AG10803 (cell line): ENCODE data around the gene NEK2.

Source experiments
- DNase-seq: peaks from one replicate; pipeline ENCODE4 v3.0.0; 2010; ENCODE audit warnings: low read depth
- H3K4me3 ChIP-seq: 2 replicates; pipeline ENCODE4 v1.5.1; 2011; ENCODE audit warnings: mild to moderate bottlenecking, low read length, control low read depth
- TF ChIP-seq, protein P1 (sequence below): conservative IDR thresholded peaks from 2 replicates; pipeline ENCODE4 v1.5.1; 2011; ENCODE audit warnings: mild to moderate bottlenecking, low read length, control low read depth, inconsistent platforms

Gene NEK2

GRCh38 chr1:211654838-211655787 is 20.3 kb downstream of the NEK2 start:
- H3K4me3 ChIP-seq, result peak overlapping the region; percentile 29
- DNase-seq, result peak; percentile 84
- TF ChIP-seq, protein P1, sequence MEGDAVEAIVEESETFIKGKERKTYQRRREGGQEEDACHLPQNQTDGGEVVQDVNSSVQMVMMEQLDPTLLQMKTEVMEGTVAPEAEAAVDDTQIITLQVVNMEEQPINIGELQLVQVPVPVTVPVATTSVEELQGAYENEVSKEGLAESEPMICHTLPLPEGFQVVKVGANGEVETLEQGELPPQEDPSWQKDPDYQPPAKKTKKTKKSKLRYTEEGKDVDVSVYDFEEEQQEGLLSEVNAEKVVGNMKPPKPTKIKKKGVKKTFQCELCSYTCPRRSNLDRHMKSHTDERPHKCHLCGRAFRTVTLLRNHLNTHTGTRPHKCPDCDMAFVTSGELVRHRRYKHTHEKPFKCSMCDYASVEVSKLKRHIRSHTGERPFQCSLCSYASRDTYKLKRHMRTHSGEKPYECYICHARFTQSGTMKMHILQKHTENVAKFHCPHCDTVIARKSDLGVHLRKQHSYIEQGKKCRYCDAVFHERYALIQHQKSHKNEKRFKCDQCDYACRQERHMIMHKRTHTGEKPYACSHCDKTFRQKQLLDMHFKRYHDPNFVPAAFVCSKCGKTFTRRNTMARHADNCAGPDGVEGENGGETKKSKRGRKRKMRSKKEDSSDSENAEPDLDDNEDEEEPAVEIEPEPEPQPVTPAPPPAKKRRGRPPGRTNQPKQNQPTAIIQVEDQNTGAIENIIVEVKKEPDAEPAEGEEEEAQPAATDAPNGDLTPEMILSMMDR, result peak; percentile 97

DNA sequence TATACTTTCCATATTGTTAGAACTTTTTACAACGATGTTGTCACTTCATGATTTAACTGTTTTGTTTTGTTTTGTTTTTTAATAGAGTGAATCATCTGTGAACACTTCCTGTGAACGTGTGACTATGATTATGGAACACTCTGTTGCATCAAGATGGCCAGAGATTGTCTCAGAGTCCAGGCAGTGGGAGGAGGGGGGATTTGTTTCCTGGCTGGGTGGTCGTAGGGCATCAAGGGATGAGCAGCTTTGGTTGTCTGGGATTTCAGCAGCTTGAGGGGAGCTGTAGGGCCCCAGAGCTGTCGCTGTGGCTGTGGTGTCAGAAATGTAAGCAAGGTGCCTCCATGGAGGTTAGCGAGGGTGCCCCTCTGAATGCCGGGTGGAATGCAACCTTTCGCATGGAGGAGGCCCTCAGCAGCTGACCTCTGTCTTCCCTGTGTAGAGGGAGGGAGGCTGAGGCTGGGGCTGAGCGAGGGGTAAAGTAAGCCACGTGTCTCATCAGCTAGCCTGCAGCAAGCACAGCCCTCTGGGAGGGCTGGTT is 21.4 kb downstream of the NEK2 start:
- H3K4me3 ChIP-seq, result no peak overlapping the region
- DNase-seq, result peak; percentile 58
- TF ChIP-seq, protein P1, result no peak

DNA sequence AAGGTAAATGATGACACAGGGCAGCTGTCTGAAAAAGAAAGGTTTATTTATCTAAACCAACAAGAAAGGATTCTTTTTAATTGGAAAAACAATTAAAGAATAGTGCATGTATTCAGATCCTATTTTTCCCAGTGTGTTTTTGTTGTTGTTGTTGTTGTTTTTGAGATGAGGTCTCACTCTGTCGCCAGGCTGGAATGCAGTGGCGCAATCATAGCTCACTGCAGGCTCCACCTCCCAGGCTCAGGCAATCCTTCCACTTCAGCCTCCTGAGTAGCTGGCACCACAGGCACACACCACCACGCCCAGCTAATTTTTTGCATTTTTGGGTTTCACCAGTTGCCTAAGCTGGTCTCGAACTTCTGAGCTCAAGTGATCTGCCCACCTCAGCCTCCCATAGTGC is 22.1 kb downstream of the NEK2 start:
- H3K4me3 ChIP-seq, result no peak overlapping the region
- DNase-seq, result peak; percentile 47
- TF ChIP-seq, protein P1, result no peak

DNA sequence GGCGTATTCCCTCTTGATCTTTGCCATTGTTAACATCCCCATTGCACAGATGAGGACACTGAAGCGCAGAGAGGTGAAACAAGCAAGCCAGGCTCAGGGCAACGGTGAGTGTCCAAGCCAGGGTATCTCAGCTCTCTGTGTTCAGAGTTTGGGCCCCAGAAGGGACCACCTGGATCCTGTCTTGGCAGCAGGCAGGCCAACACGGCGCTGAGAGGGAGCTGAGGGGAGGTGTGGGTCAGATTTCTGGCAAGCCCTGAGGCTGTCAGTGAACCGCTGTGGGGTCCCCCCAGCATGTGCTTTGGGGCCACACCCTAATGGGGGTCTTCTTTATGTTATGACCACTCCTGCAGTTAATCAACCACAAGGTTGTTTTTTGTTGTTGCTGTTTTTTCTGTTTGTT is 23.1 kb downstream of the NEK2 start:
- DNase-seq, result no peak
- no peak overlapping the region for H3K4me3 ChIP-seq
- TF ChIP-seq, protein P1, result no peak

DNA sequence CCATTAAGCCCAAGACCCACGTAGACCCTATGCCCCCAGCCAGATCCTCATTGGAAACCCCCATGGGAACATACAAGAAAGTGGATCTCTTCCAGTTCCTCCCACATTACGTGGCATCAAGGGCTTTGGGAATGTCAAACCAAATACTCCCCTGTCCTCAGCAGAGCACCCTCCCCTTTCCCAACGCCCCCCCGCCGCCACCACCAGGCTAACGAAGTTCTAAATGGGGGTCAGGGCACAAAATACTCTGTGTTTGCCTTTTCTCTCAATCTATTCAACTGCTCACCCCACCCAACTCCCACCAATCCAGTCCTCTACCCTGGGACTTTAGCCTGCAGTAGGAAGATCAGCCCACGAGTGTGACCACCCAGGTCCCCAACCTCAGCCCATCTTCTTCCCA is 24.5 kb downstream of the NEK2 start:
- TF ChIP-seq, protein P1, result no peak
- H3K4me3 ChIP-seq, result no peak overlapping the region
- no peak for DNase-seq

DNA sequence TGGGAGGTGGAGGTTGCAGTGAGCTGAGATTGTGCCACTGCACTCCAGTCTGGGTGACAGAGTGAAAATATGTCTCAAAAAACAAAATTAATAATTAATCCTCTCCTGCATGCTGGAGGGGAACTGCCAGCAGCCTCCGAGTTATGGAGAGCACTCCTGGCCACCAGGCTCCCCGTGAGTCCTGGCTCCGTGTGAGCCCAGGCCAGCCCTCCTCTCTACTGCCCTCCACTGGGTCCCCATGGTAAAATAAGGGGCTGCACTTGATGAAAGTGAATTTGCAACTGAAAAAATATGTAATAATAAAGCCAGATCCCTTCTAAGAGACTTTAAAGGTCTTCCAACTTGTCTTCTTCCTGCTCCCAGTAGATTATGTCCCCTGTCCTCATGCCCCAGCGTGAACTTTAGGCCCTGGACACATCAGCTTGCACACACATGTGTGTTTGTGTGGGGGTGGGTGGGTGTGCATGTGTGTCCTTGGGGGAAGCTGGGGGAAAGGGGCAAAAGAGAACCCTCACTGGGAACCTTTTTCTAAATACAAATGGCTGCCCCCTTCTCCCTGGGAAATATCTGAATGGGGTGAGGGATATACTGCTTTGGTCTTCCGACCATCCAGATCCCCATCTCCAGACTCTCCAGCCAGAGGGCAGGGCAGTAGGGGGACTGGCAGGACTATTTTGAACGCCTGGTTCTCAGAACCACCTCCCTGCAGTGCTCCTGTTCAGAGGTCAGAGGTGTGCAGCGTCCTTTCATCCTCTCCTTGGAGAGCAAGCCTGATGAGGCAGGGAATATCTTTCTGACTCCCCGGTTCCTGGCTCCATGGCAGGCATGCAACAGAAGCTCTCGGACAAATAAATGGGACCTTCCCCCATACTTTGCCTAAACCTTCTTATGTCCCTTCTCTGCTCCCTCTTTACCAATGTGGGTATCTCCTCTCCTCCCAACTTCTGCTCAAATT is 26.2 kb downstream of the NEK2 start:
- no peak overlapping the region for H3K4me3 ChIP-seq
- peak; percentile 34 for DNase-seq
- TF ChIP-seq, protein P1, result peak; percentile 61
